PC-3 (cell line): ENCODE data around the gene APBA2. TPM values are rescaled to one million over a fixed set of nuclear protein-coding genes. Genes with fewer than 3 reads are reported as not detected.

ENCODE experiments used
- ATAC-seq: fragments of 200-7000 bp; cut with Tn5 transposase; 2 replicates; pipeline ENCODE4 v1.9.1; 2020; ENCODE audit warnings: mild to moderate bottlenecking, moderate library complexity
- BruUV-seq: library from RNA; stranded (reverse); fragments of 400-500 nt; replicated peaks from 2 replicates; lab custom pipeline; 2021; lab: Mats Ljungman, UMichigan
- CTCF ChIA-PET: fragments of 300-600 bp; sonication (Branson Sonifier 250); formaldehyde crosslinking; loops from one replicate; lab custom pipeline; 2022; ENCODE audit warnings: antibody characterized with exemption; lab: Charles Lee
- POLR2A ChIA-PET: fragments of 300-600 bp; sonication (Branson Sonifier 250); formaldehyde crosslinking; loops from one replicate; lab custom pipeline; 2022; ENCODE audit warnings: antibody characterized with exemption; ENCODE audit not compliant: unreplicated experiment; lab: Charles Lee
- DNase-seq: peaks from one replicate; pipeline ENCODE4 v3.0.0-alpha.2; 2015
- H2AFZ ChIP-seq: fragments of 300-600 bp; sonication (generic); 2 replicates; pipeline ENCODE4 v1.6.0; 2016; ENCODE audit warnings: antibody characterized with exemption, low read length
- H3F3A ChIP-seq: fragments of 300-600 bp; sonication (generic); one replicate; pipeline ENCODE4 v1.6.0; 2017; ENCODE audit warnings: antibody characterized with exemption, low read length, control low read depth, mild to moderate bottlenecking; ENCODE audit not compliant: unreplicated experiment
- H3K27ac ChIP-seq: fragments of 300-600 bp; sonication (generic); 2 replicates; pipeline ENCODE4 v1.5.1; 2016; ENCODE audit warnings: mild to moderate bottlenecking, low read length
- H3K27me3 ChIP-seq: fragments of 300-600 bp; sonication (generic); 2 replicates; pipeline ENCODE4 v1.6.1; 2016; ENCODE audit warnings: low read length, mixed read lengths
- H3K36me3 ChIP-seq: fragments of 300-600 bp; sonication (generic); 2 replicates; pipeline ENCODE4 v1.6.1; 2016; ENCODE audit warnings: low read depth, mixed run types, low read length, mixed read lengths
- H3K4me1 ChIP-seq: fragments of 300-600 bp; sonication (generic); 2 replicates; pipeline ENCODE4 v1.5.1; 2016; ENCODE audit warnings: low read length; ENCODE audit not compliant: insufficient read depth
- H3K4me2 ChIP-seq: fragments of 300-600 bp; sonication (generic); 2 replicates; pipeline ENCODE4 v1.6.0; 2016; ENCODE audit warnings: low read length
- H3K4me3 ChIP-seq: fragments of 300-600 bp; sonication (generic); 2 replicates; pipeline ENCODE4 v1.5.1; 2016; ENCODE audit warnings: mild to moderate bottlenecking, low read length, mixed read lengths
- H3K79me2 ChIP-seq: fragments of 300-600 bp; sonication (generic); 2 replicates; pipeline ENCODE4 v1.6.1; 2017; ENCODE audit warnings: low read length, mixed read lengths
- H3K9ac ChIP-seq: fragments of 300-600 bp; sonication (generic); 2 replicates; pipeline ENCODE4 v1.6.0; 2016; ENCODE audit warnings: mild to moderate bottlenecking, low read length
- H3K9me2 ChIP-seq: fragments of 300-600 bp; sonication (generic); replicated peaks from 2 replicates; pipeline ENCODE4 v1.6.1; 2016; ENCODE audit warnings: mixed run types, low read length, mixed read lengths
- H3K9me3 ChIP-seq: fragments of 300-600 bp; sonication (generic); 2 replicates; pipeline ENCODE4 v1.6.1; 2016; ENCODE audit warnings: low read length, mixed read lengths
- H4K20me1 ChIP-seq: fragments of 300-600 bp; sonication (generic); 2 replicates; pipeline ENCODE4 v1.6.1; 2016; ENCODE audit warnings: low read length, mixed read lengths
- CTCF ChIP-seq: fragments of 300-600 bp; sonication (generic); conservative IDR thresholded peaks from 2 replicates; pipeline ENCODE4 v1.5.1; 2017; ENCODE audit warnings: antibody characterized with exemption, low read depth, mild to moderate bottlenecking, low read length
- EZH2 ChIP-seq: fragments of 300-600 bp; sonication (generic); IDR thresholded peaks from one replicate; pipeline ENCODE4 v1.6.1; 2017; ENCODE audit warnings: antibody characterized with exemption, mild to moderate bottlenecking, low read length; ENCODE audit not compliant: unreplicated experiment
- EZH2phosphoT487 ChIP-seq: fragments of 300-600 bp; sonication (generic); IDR thresholded peaks from 2 replicates; pipeline ENCODE4 v1.6.1; 2018; ENCODE audit warnings: mild to moderate bottlenecking, antibody characterized with exemption, low read length, borderline replicate concordance
- intact Hi-C: fragments of 100-400 bp; cut with micrococcal nuclease; formaldehyde crosslinking; loops from 2 replicates; pipeline ENCODE4 v1.9.0; 2023
- total RNA-seq: library from RNA; depleted of rRNA; stranded (reverse); fragments of >200 nt; gene quantifications from 2 replicates; pipeline ENCODE4 v1.2.3, GENCODE V29; 2014

Gene APBA2
- total RNA-seq, 1 experiment from 2014 or later = 61.7 TPM

DNA sequence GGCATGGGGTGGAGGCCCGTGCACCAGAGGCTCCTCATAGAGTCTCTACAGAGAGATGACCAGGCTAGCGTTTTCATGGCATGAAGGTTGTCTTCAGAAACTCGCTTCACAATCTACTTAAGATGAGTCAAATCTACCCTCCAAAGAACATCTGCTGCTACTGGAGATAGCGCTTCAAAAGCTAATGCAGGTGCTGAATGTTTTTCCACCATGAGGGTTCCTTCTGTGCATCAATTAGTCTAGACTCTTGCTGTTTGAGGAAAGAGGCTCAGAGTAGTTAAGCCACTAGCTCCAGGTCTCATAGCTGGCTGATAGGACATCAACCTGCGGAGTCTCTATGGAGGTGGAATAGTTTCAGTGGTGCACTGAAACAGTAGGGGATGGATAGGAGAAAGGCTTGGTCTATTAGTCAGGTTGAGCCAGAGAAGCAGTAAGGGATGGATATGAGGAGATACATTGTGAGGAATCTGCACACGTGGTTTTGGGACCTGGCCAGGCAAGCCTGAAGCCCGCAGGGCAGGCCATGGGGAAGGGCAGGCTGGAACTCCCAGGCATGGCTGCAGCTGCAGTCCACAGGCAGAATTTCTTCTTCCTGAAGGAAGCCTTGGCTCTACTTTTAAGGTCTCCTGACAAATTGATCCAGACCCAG, 117.5 kb downstream of the APBA2 start:
- H2AFZ ChIP-seq = no peak overlapping the region
- intact Hi-C loops = no loop called here
- no peak for ATAC-seq

GRCh38 chr15:29003840-29004233, 118.1 kb downstream of the APBA2 start:
- CTCF ChIA-PET = no interaction called here
- no peak for ATAC-seq
- BruUV-seq = no TSS peak

More for the DNA sequence above, 117.5 kb downstream of the APBA2 start:
- DNase-seq = no peak
- Histone ChIP-seq H3K9ac (no peak overlapping the region), H3K9me3 (no peaks in the 10 kb centered on the region), H3K4me2 (no peak overlapping the region), H3K27me3 (no peaks in the 10 kb centered on the region), H3K9me2 (no peaks in the 10 kb centered on the region), H3K36me3 (no peaks in the 10 kb centered on the region; the same call in 1 of the 2 replicates), H3K79me2 (no peaks in the 10 kb centered on the region), H3K4me1 (no peaks in the 10 kb centered on the region), H4K20me1 (no peaks in the 10 kb centered on the region), H3K4me3 (no peak overlapping the region), H3K27ac (no peak overlapping the region), H3F3A (no peaks in the 10 kb centered on the region)
- BruUV-seq = no TSS peak
- no peak for TF ChIP-seq CTCF
- TF ChIP-seq EZH2 = no peak
- no peak for TF ChIP-seq EZH2phosphoT487
- ChIA-PET CTCF (no interaction called here), POLR2A (no interaction called here)

More at GRCh38 chr15:29003840-29004233, 118.1 kb downstream of the APBA2 start:
- Histone ChIP-seq H3K27ac (no peak overlapping the region), H3K79me2 (no peaks in the 10 kb centered on the region), H3K4me3 (no peak overlapping the region), H2AFZ (no peak overlapping the region), H3K36me3 (no peaks in the 10 kb centered on the region), H3K27me3 (no peaks in the 10 kb centered on the region), H3K4me1 (no peaks in the 10 kb centered on the region), H4K20me1 (no peaks in the 10 kb centered on the region), H3F3A (no peaks in the 10 kb centered on the region), H3K9me3 (no peaks in the 10 kb centered on the region), H3K4me2 (no peak overlapping the region), H3K9me2 (no peaks in the 10 kb centered on the region), H3K9ac (no peak overlapping the region)
- POLR2A ChIA-PET = no interaction called here
- intact Hi-C loops = no loop called here
- DNase-seq = no peak
- TF ChIP-seq EZH2phosphoT487 (no peak), CTCF (no peak), EZH2 (no peak)
